Transverse colon (tissue), 4 donors: ENCODE measurements around the gene PRPSAP1. TPM values are rescaled to one million over a fixed set of nuclear protein-coding genes. Genes with fewer than 3 reads are reported as not detected.

Experiments
- DNase-seq: peaks from one replicate; pipeline ENCODE4 v3.0.0-alpha.2; 2019
- H3K27ac ChIP-seq, 4 donors: fragments of 200-600 bp; sonication (generic); 2 replicates each; pipeline ENCODE4 v1.5.1; 2016 to 2018; ENCODE audit warnings: inconsistent platforms in 4 of 4
- H3K27me3 ChIP-seq: fragments of 200-600 bp; sonication (generic); 2 replicates; pipeline ENCODE4 v1.5.1; 2017; ENCODE audit warnings: inconsistent platforms
- H3K36me3 ChIP-seq, 4 donors: fragments of 200-600 bp; sonication (generic); 2 replicates each; pipeline ENCODE4 v1.5.1; 2017 to 2019; ENCODE audit warnings: inconsistent platforms in 4 of 4
- H3K4me1 ChIP-seq, 4 donors: fragments of 200-600 bp; sonication (generic); 2 replicates each; pipeline ENCODE4 v1.5.1; 2017 to 2020; ENCODE audit warnings: inconsistent platforms in 4 of 4
- H3K4me3 ChIP-seq, 4 donors: fragments of 200-600 bp; sonication (generic); 1 replicate in 1 of 4; 2 replicates in 3 of 4; pipeline versions ENCODE4 v1.5.1 to v1.6.1; 2017 to 2019; ENCODE audit warnings: inconsistent platforms in 4 of 4
- H3K9me3 ChIP-seq, 2 donors: fragments of 200-600 bp; sonication (generic); 2 replicates each; pipeline ENCODE4 v1.5.1; 2017 to 2019; ENCODE audit warnings: inconsistent platforms in 2 of 2
- CTCF ChIP-seq, 5 experiments: fragments of 200-600 bp in 3 of 5; fragments of 450-650 bp in 2 of 5; sonication (generic) in 3 of 5; IDR thresholded peaks; 1 replicate in 2 of 5; 2 replicates in 3 of 5; pipeline ENCODE4 v1.5.1; 2016 to 2017; ENCODE audit warnings: antibody characterized with exemption in 5 of 5, inconsistent platforms in 3 of 5, mild to moderate bottlenecking in 2 of 5, moderate library complexity in 1 of 5
- EP300 ChIP-seq: sonication (generic); formaldehyde crosslinking; IDR thresholded peaks from one replicate; pipeline ENCODE4 v1.6.1; 2017; ENCODE audit warnings: antibody characterized with exemption, low read depth
- POLR2A ChIP-seq: fragments of 450-650 bp; IDR thresholded peaks from one replicate; pipeline ENCODE4 v1.6.1; 2016; ENCODE audit warnings: antibody characterized with exemption, mild to moderate bottlenecking, moderate library complexity
- POLR2AphosphoS5 ChIP-seq, 3 donors: sonication (generic); formaldehyde crosslinking; IDR thresholded peaks; one replicate each; pipeline ENCODE4 v1.6.1; 2016; ENCODE audit warnings: antibody characterized with exemption in 3 of 3
- WGBS, 2 donors: methylation state at CpG; one replicate each; pipeline ENCODE4 v1.1.5; 2018; ENCODE audit warnings: low coverage in 1 of 2; 5-methylcytosine and 5-hydroxymethylcytosine counted together
- in situ Hi-C, 4 donors: fragments of 200-750 bp; cut with MboI; loops; one replicate each; pipeline versions ENCODE4 v1.15.0 to v1.15.1; 2017; ENCODE audit warnings: low sequenced_read_pairs in 3 of 4, low pct_ligation_motif_present in 1 of 4, low pct_unique_long_range_greater_than_20kb in 1 of 4
- intact Hi-C: fragments of 100-400 bp; cut with DNase I; formaldehyde crosslinking; loops from one replicate; pipeline ENCODE4 v1.15.1; 2023; ENCODE audit warnings: low total_unique reads
- total RNA-seq, 4 donors: library from RNA; depleted of rRNA; stranded (reverse); fragments of >200 nt; gene quantifications; one replicate each; pipeline ENCODE4 v1.1.0, GENCODE V29; 2016

Gene PRPSAP1
- total RNA-seq, 4 donors from 2014 or later, result 50.1 to 147 (median 96.7) TPM

GRCh38 chr17:76276461-76277299 is 77.0 kb downstream of the PRPSAP1 start:
- peaks cover 11 to 21% (median 15%) of the 10 kb centered on the region in 4 donors for H3K4me1 ChIP-seq
- no peak for DNase-seq
- 91% methylated on average over 19 of the region's 19 CpGs; no CpG with 5 or more reads in 1 of the 2 donors for WGBS, 2 donors
- in situ Hi-C loops (loop anchor here in 3 of 4 donors (25.0 kb wide), 2 partner anchors 89 to 264 kb away; partner anchors contain the start of gene CDK3 (in 2 of the 3)), intact Hi-C loops (loop anchor here (5.0 kb wide), 1 partner anchor 154 kb away; no protein-coding TSS in a partner anchor)
- H3K27ac ChIP-seq, result no peak overlapping the region
- no peaks in the 10 kb centered on the region for H3K36me3 ChIP-seq
- H3K27me3 ChIP-seq, result no peaks in the 10 kb centered on the region
- no peaks in the 10 kb centered on the region for H3K9me3 ChIP-seq
- TF ChIP-seq CTCF (IDR thresholded peaks at IDR 0.05) (no peak), POLR2AphosphoS5 (IDR thresholded peaks at IDR 0.05) (no peak), EP300 (no peak), POLR2A (no peak)
- no peak overlapping the region for H3K4me3 ChIP-seq

- Histone ChIP-seq H3K27ac (no peak overlapping the region), H3K4me3 (no peak overlapping the region), H3K36me3 (no peaks in the 10 kb centered on the region), H3K27me3 (no peaks in the 10 kb centered on the region), H3K4me1 (peaks cover 17 to 27% (median 22%) of the 10 kb centered on the region in 4 donors), H3K9me3 (no peaks in the 10 kb centered on the region)
- in situ Hi-C loops (loop anchor here in 3 of 4 donors (25.0 kb wide), 2 partner anchors 89 to 264 kb away; partner anchors contain the start of gene CDK3 (in 2 of the 3)), intact Hi-C loops (loop anchor here (5.0 kb wide), 1 partner anchor 154 kb away; no protein-coding TSS in a partner anchor)
- no peak for TF ChIP-seq POLR2A
- no peak for TF ChIP-seq EP300
- TF ChIP-seq POLR2AphosphoS5 (IDR thresholded peaks at IDR 0.05), result no peak
- TF ChIP-seq CTCF (IDR thresholded peaks at IDR 0.05), result no peak
- 84 to 88% methylated on average over 4 to 11 of the region's 11 CpGs for WGBS, 2 donors
- DNase-seq, result no peak
Observed at GRCh38 chr17:76276069-76276431, 77.7 kb downstream of the PRPSAP1 start.

GRCh38 chr17:76275382-76276068 is 78.2 kb downstream of the PRPSAP1 start:
- intact Hi-C loops (loop anchor here (5.0 kb wide), 1 partner anchor 153 kb away; no protein-coding TSS in a partner anchor), in situ Hi-C loops (loop anchor here in 3 of 4 donors (25.0 kb wide), 2 partner anchors 88 to 263 kb away; partner anchors contain the start of gene CDK3 (in 2 of the 3))
- 88 to 94% methylated on average over 3 to 19 of the region's 22 CpGs for WGBS, 2 donors

More at GRCh38 chr17:76275382-76276068, 78.2 kb downstream of the PRPSAP1 start:
- no peak overlapping the region for H3K27ac ChIP-seq
- no peak overlapping the region for H3K4me3 ChIP-seq
- H3K9me3 ChIP-seq, result no peaks in the 10 kb centered on the region
- peaks cover 0 to 3% (median 0%) of the 10 kb centered on the region in 4 donors for H3K36me3 ChIP-seq
- no peak for TF ChIP-seq POLR2A
- TF ChIP-seq EP300, result no peak
- no peak for TF ChIP-seq CTCF (IDR thresholded peaks at IDR 0.05)
- no peak for TF ChIP-seq POLR2AphosphoS5 (IDR thresholded peaks at IDR 0.05)
- peaks cover 17 to 32% (median 27%) of the 10 kb centered on the region in 4 donors for H3K4me1 ChIP-seq
- no peaks in the 10 kb centered on the region for H3K27me3 ChIP-seq
- no peak for DNase-seq
